Omental fat pad (tissue), 4 donors: Measurements from ENCODE around the gene CNTNAP2. TPM values are rescaled to one million over a fixed set of nuclear protein-coding genes. Genes with fewer than 3 reads are reported as not detected.

Source experiments
- ATAC-seq: fragments of 150-250 bp; one replicate; pipeline ENCODE4 v1.9.1; 2016; ENCODE audit warnings: mild to moderate bottlenecking, moderate library complexity; ENCODE audit not compliant: low FRiP score
- DNase-seq: peaks from one replicate; pipeline ENCODE4 v3.0.0-alpha.2; 2019; ENCODE audit warnings: low spot score
- CTCF ChIP-seq, 3 donors: fragments of 450-650 bp; IDR thresholded peaks; one replicate each; pipeline ENCODE4 v1.5.1; 2016 to 2017; ENCODE audit warnings: antibody characterized with exemption in 3 of 3, mild to moderate bottlenecking in 3 of 3, moderate library complexity in 2 of 3
- total RNA-seq, 4 donors: library from RNA; depleted of rRNA; stranded (reverse); fragments of >200 nt; gene quantifications; one replicate each; pipeline ENCODE4 v1.1.0, GENCODE V29; 2016

The CNTNAP2 gene
- total RNA-seq, 4 donors from 2014 or later, result 0.38 to 1.5 (median 1.1) TPM; not detected in 1

GRCh38 chr7:146647445-146647844 lies 530.8 kb downstream of the CNTNAP2 start:
- ATAC-seq, result no peak
- no peak for DNase-seq
- no peak for TF ChIP-seq CTCF (IDR thresholded peaks at IDR 0.05)

GRCh38 chr7:146652176-146652575 lies 535.6 kb downstream of the CNTNAP2 start:
- ATAC-seq (no peak), DNase-seq (no peak)
- TF ChIP-seq CTCF (IDR thresholded peaks at IDR 0.05), result no peak

GRCh38 chr7:146654048-146654447 lies 537.4 kb downstream of the CNTNAP2 start:
- DNase-seq (no peak), ATAC-seq (no peak)
- no peak for TF ChIP-seq CTCF (IDR thresholded peaks at IDR 0.05)

GRCh38 chr7:146655928-146656797 lies 539.6 kb downstream of the CNTNAP2 start:
- ATAC-seq, result no peak
- no peak for TF ChIP-seq CTCF (IDR thresholded peaks at IDR 0.05)
- no peak for DNase-seq

- DNase-seq (no peak), ATAC-seq (no peak)
Observed at GRCh38 chr7:146656988-146657387, 540.4 kb downstream of the CNTNAP2 start.

GRCh38 chr7:146658604-146659003 lies 542.0 kb downstream of the CNTNAP2 start:
- DNase-seq, result no peak

More at GRCh38 chr7:146656988-146657387, 540.4 kb downstream of the CNTNAP2 start:
- no peak for TF ChIP-seq CTCF (IDR thresholded peaks at IDR 0.05)

More at GRCh38 chr7:146658604-146659003, 542.0 kb downstream of the CNTNAP2 start:
- ATAC-seq, result no peak
- no peak for TF ChIP-seq CTCF (IDR thresholded peaks at IDR 0.05)
